ENCODE measurements around the gene SHANK3.

Gene SHANK3

DNA sequence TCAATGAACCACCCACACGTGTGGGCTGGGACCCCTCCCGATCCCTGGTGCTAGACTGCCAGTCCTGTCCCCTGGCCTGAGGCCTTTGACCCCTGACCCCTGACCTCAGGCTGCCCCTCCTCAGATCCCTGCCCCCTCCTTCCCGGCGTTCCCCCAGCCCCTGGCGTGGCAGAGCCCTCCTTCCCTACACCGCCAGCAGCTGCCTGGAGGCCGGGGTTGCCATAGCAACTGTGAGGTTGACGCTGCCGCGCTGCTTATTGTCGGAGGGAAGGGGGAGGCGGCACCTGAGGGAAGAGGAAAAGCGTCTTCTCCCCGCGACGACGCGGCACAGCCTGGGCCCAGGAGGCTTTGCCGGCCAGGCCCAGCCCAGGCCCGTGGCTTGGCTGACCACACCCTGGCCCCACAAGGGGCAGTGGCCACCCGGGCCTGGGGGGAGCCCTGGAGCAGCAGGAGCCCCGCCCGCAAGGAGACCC is 32.6 kb downstream of the SHANK3 start:
- in situ Hi-C loops (cut with HindIII; ENCODE audit: low pct_ligation_motif_present, low pct_unique_long_range_greater_than_20kb, low sequenced_read_pairs): no loop called here
- no peak for DNase-seq

DNA sequence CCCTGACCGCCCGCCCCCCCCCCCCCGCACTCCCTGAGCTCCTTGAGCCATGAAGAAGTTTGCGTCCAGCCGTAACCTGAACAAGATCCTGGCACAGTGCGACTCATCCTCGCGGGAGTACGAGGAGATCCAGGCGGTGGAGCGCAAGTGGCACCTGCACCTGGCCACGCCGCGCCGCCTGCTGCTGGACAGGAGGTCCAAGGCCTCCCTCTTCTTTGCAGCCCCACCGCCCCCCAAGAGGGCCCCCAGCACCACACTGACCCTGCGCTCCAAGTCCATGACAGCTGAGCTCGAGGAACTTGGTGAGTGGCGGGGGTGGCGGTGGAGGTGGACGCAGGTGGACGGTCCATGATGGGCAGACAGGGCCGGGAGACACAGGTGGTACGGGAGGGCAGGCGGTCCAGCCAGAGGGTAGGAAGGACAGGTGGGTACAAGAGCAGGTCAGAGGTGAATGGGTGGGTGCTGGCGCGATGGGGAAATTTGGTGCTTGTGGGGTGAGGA is 33.3 kb downstream of the SHANK3 start:
- in situ Hi-C loops (cut with HindIII; ENCODE audit: low pct_ligation_motif_present, low pct_unique_long_range_greater_than_20kb, low sequenced_read_pairs): no loop called here
- no peak for DNase-seq

DNA sequence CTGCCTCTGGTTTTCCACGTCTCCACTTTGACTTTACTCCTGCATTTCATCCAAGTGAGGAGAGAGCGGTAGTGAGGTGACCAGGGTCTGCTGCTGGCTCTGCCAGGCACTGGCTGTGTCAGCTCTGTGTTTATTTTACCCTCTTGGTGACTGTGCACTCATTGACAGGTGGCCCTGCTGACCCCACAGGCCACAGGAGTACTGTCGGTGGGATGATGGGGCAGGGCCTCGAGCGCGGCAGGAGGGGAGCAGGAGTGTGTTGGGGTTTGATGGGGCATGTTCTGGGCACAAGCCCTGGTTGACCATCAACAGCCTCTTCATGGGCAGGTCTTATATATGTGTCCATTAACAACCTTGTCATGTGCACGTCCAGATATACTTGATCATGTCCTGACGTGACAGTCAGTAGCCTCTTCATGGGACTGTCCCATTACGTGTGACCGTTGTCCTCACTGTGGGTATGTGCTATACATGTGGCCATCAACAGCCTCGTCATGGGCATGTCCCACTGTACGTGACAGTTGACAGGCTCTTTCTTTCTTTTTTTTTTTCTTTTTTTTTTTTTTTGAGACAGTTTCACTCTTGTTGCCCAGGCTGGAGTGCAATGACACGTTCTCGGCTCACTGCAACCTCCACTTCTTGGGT is 34.0 kb downstream of the SHANK3 start:
- in situ Hi-C loops (cut with HindIII; ENCODE audit: low pct_ligation_motif_present, low pct_unique_long_range_greater_than_20kb, low sequenced_read_pairs): no loop called here
- no peak for DNase-seq

DNA sequence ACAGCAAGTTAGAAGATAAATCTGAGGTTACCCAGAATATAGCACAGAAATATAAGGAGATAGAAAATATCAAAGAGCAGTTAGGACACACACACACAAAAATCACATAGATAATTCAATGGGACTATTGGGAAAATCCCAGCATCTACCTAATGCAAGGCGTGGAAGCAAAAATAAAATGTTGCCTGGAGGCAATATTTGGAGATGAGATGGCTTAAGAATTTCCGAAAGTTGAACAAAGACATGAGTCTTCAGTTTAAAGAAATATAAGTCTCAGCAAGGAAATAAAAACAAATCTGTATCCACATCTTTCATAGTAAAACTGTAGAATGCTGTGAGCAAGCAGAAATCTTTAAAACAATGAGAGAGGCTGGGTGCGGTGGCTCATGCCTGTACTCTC is 35.9 kb downstream of the SHANK3 start:
- no peak for DNase-seq
- in situ Hi-C loops (cut with HindIII; ENCODE audit: low pct_ligation_motif_present, low pct_unique_long_range_greater_than_20kb, low sequenced_read_pairs): no loop called here

DNA sequence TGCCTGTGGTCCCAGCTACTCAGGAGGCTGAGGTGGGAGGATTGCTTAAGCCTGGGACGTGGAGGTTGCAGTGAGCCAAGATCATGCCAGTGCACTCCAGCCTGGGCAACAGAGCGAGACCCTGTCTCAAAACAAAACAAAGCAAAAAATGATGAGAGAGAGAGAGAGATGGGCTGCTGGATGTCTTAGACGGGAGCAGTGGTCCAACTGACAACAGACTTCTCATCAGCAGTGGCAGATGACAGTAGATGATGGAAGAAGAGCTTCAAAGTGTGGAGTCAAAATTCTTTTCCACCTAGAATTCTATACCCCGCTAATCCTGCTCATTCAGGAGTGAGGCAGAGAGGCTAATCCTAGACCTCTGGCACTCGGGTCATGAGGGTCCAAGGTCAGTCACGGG is 36.4 kb downstream of the SHANK3 start:
- in situ Hi-C loops (cut with HindIII; ENCODE audit: low pct_ligation_motif_present, low pct_unique_long_range_greater_than_20kb, low sequenced_read_pairs): no loop called here
- DNase-seq: no peak

DNA sequence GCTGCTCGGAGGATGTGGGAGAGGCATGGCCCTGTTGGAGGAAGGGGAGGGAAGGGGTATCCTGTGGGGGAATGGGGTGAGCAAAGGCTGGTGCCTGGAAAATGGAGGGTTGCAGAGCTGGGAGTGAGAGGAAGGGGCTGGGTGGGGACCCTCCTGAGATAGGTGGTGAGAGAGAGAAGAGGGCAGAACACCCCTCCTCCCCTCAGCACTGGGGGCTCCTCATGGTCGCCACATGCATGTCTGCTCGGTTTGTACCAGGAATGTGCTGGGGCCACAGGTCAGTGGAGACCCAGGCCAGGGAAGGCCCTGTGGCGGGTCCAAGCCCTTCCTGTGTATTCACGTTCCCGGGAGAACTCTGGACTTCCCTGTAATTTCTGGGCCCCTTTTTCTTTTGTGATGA is 37.6 kb downstream of the SHANK3 start:
- DNase-seq: no peak
- in situ Hi-C loops (cut with HindIII; ENCODE audit: low pct_ligation_motif_present, low pct_unique_long_range_greater_than_20kb, low sequenced_read_pairs): no loop called here

DNA sequence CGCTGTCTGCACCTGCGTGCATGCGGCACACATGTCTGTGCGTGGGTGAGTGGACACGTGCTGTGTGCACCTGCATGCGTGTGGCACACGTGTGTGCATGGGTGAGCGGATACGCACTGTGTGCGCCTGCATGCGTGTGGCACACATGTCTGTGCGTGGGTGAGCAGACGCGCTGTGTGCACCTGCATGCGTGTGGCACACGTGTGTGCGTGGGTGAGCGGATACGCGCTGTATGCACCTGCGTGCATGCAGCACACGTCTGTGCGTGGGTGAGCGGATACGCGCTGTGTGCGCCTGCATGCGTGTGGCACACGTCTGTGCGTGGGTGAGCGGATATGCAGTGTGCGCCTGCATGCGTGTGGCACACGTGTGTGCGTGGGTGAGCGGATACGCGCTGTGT is 38.3 kb downstream of the SHANK3 start:
- DNase-seq: no peak
- in situ Hi-C loops (cut with HindIII; ENCODE audit: low pct_ligation_motif_present, low pct_unique_long_range_greater_than_20kb, low sequenced_read_pairs): no loop called here

DNA sequence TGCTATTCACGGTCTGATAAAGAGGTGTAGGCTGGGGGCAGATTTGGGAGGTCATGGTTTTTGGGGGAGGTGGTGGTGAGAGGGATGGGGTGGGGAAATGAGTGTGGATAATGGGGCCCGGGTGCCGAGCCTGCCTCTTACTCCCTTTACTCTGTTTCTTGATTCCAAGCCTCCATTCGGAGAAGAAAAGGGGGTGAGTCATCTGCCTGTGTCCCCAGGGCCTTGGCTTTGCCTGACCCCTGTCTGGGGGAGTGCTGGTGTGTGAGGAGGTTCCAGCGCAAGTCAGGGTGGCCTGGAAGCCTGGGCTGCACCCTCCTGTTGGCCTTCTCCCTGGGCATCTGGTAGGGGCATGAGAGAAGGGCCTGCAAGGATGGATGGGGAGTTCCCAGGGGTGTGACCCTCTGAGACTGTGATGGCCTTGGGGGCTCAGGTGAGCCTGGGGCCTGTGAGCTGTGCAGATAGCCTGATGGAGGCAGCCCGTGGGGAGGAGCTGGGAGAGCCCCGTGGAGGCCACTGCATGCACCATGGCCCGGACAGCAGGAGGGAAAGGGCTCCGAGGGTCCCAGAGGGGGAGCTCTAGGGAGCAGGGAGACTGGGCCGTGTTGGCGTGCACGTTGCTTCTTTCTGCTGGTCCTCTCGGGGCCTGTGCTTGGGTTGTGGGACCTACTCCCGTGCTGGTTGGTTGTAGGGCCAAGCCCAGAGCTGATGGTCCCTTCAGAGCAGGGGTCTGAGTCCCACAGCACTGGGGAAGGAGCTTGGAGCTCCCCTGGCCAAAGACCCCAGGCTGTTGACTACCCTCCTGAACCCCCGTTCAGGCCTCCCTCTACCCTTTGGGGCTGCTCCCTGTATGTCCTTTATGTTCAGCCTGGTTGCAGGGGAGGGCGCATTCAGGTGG is 39.1 kb downstream of the SHANK3 start:
- DNase-seq: no peak
- in situ Hi-C loops (cut with HindIII; ENCODE audit: low pct_ligation_motif_present, low pct_unique_long_range_greater_than_20kb, low sequenced_read_pairs): no loop called here

DNA sequence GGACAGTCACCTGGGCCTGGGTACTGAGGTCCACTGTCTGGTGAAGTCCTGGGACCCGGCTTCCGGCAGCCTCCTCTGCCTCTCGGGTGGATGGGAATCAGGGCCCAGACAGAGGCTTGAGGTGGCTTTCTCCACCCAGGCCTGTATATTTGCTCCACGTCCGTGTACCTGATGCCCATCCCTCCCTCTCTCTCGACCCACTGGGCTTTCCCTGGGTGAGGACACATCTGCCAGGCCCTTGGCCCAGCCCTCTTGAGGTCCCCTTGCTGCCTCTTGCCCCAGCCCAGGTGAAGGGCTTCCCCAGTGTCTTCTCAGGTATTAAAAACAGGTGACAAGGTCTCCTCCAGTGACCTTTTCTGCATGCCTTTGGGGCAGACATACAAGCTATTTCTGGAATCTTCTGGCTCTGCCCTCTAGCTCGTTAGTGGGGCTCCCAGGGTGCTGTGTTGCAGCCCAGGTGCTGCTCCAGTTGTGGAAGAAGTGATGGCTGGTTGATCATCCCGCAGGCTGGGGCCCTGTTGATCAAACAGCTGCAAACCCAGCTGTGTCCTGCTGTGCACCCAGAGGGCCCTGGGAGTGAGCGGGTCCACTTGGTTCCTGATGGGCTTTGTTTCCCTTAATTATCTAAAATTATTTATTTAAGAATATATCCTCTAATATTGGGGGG is 39.9 kb downstream of the SHANK3 start:
- no peak for DNase-seq
- in situ Hi-C loops (cut with HindIII; ENCODE audit: low pct_ligation_motif_present, low pct_unique_long_range_greater_than_20kb, low sequenced_read_pairs): no loop called here

DNA sequence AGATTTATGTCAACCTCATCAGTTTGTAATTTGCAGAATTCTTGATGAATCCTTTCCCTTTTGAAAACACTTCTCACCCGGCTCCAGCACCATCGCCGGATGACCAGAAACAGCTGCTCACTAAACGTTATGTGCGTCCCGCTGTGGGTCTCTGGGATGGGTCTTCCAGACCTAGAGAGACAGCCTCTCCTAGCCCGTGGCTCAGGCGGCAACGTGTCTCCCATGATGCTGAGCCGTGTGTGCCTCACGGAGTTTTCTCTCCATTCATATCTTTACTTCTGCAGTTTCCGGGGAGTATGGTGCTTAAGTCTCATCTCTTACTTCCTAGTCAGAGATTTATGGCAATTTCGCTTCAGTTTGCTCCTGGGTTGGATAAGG is 40.4 kb downstream of the SHANK3 start:
- in situ Hi-C loops (cut with HindIII; ENCODE audit: low pct_ligation_motif_present, low pct_unique_long_range_greater_than_20kb, low sequenced_read_pairs): no loop called here
- DNase-seq: no peak

DNA sequence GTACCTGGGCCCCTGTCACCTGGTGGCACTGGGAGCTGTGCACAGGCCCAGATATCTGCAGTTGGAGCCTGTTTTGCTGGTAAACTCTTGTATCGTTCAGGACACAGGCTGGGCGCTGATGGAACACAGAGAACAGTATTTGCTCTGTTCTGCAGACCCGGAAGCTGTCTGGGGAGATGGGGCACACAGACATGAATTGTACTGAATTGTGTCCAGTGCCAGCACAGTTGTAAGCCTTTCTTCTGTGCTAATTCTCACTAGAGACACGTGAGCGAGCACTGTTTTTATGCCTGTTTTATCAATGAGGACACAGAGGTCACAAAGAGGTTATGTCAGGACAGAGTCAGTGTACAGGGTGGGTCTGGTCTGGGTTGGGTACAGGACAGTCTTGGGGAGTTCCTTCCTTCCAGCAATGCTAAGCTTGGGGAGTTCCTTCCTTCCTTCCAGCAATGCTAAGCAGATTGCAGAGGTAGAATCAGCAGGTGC is 41.0 kb downstream of the SHANK3 start:
- in situ Hi-C loops (cut with HindIII; ENCODE audit: low pct_ligation_motif_present, low pct_unique_long_range_greater_than_20kb, low sequenced_read_pairs): no loop called here
- DNase-seq: no peak

DNA sequence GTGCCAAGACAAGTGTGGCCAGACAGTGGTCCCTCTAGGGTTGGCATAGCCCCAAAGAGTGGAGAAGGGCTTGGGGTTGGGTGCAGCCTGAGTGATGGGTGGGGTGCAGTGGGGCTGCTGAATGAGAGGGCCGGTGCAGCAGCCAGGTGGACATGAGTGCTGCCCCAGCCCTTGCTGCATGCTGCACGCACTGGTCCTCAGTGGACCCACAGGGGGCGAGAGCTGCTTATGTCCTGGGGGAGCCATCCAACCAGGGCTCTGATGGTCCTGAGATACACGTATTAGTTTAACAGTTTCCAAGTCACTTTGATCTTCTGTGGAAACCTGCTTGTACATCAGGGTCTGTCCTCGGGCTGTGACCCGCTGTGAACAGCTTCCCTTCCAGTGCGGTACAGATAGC is 41.5 kb downstream of the SHANK3 start:
- no peak for DNase-seq
- in situ Hi-C loops (cut with HindIII; ENCODE audit: low pct_ligation_motif_present, low pct_unique_long_range_greater_than_20kb, low sequenced_read_pairs): no loop called here

DNA sequence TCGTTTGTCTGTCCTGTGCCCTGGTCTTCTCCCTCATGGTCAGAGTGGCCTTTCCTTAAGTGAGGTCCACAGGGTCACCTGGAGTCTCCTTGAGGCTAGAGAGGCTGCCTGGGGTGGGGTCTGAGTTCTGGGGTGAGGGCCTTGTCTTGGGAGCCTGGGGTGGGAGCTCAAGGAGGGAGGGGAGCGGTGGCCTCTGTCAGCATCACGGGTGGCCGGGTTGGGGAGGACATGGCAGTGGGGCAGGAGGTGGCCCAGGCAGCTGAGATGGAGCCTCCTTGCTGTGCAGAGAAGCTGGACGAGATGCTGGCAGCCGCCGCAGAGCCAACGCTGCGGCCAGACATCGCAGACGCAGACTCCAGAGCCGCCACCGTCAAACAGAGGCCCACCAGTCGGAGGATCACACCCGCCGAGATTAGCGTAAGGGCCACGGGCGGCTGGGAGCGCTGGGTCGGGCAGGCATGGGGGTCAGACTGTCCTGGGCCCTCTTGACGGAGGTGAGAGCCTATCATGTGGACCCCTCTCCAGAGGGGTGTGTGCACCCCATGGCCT is 42.1 kb downstream of the SHANK3 start:
- in situ Hi-C loops (cut with HindIII; ENCODE audit: low pct_ligation_motif_present, low pct_unique_long_range_greater_than_20kb, low sequenced_read_pairs): no loop called here
- no peak for DNase-seq

DNA sequence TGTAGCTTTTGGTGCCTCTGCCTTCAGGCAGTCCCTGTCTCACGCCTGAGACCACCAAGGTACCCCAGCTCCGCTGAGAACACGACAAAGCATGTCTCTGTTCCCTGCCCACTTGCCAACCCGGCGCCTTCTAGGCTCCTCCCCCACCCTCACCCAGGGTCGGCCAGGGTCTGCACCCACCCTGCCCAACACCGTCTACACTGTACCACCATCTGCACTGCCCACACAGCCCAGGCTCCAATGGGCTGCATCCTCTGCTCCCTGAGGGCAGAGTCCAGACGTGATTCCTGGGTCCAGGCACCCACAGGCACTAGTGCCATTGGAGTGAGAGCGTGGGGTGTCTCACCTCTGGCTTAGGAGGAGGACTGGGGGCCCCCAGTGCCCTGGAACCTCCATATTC is 42.6 kb downstream of the SHANK3 start:
- in situ Hi-C loops (cut with HindIII; ENCODE audit: low pct_ligation_motif_present, low pct_unique_long_range_greater_than_20kb, low sequenced_read_pairs): no loop called here

DNA sequence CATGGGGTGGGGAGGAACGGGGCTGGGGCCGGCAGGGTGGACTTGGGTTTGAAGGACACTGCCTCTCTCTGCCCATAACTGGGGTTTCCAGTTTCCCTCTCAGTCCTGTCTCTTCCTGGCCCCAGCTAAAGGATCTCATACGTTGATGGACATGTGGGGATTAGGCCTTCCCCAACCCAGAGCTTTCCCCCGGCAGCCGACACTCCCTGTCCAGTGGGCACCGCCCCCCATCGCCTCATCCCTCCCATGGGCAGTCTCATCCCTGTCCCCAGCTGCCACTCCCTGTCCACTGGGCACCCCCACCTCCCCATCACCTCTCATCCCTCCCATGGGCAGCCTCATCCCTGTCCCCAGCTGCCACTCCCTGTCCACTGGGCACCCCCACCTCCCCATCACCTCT is 43.2 kb downstream of the SHANK3 start:
- DNase-seq: no peak
- in situ Hi-C loops (cut with HindIII; ENCODE audit: low pct_ligation_motif_present, low pct_unique_long_range_greater_than_20kb, low sequenced_read_pairs): no loop called here

More for the DNA sequence above, 42.6 kb downstream of the SHANK3 start:
- no peak for DNase-seq

DNA sequence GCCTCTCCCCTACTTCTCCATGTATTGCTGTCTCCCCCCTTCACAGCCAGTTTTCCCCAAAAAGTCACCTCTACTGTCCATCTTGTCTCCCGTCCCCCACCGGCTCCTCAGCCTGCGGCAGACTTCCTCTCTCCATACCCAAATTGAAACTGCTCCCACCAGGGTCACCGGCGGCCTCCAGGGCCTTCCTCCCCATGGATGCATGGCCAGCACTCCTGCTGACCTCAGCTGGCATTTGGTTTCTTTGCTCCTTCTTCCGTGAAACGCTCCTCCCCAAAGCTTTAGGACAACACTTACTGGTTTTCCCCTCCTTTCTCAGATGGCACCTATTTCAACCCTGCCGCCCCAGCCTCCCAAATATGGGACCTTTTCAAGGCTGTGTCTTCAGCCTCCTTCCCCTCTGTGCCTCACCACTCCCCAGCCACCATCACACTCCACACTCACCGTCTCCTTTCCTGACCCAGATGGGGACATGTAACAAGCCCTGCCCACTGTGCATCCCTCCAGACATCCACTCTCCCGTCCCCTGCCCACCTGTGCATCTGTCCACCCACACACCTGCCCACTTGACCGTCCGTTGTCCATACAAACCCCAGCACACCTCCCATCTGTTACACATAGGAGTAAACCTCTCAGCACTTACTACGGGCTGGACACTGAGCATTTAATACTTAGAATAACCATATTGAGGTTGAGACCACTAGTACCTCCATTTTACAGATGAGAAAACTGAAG is 43.8 kb downstream of the SHANK3 start:
- no peak for DNase-seq
- in situ Hi-C loops (cut with HindIII; ENCODE audit: low pct_ligation_motif_present, low pct_unique_long_range_greater_than_20kb, low sequenced_read_pairs): no loop called here

DNA sequence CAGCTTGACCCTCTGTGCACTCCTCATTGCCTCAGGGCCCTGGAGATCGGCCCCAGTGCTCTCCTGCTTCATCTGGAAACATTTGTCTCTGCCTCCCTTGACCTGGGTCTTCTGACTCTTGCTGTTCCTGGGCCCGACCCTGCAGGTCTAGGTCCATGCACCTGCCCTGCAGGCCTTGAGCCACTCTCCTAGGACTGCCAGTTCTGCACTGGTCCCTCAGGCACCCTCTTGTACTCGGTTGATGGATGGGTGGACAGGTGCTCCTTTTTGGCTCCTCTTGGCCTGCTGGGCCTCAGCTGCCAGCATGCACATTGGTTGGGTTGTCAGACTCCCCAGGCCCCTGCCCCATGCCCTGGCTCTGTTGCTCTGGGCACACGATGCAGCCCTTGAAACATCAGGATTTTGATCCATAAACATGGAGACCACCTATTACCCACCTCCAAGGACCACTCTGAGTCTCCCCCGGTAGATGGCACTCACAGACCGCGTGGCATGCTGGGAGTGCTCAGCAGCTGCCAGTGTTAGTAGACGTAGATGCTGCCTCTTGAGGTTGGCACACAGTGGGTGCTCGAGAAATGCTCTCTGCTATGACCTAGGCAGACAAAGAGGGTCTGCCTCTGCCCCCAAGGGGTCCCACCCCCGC is 45.2 kb downstream of the SHANK3 start:
- DNase-seq: no peak
- in situ Hi-C loops (cut with HindIII; ENCODE audit: low pct_ligation_motif_present, low pct_unique_long_range_greater_than_20kb, low sequenced_read_pairs): no loop called here

DNA sequence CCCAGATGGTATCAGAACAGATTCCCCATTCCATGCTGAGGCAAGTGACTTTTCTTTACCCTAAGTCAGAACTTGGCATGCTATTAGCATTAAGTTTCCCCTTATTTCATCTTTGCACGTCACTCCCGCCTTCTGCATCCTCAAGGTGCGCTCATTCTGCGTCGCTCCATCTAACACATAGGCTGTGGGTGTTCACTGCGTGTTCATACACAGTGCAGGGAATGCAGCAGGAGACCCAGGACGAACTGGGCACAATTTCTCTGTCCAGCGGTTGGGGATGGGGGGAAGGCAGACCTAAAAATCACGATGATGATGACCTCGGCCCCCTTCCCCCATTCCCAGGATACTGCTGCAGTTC is 45.7 kb downstream of the SHANK3 start:
- in situ Hi-C loops (cut with HindIII; ENCODE audit: low pct_ligation_motif_present, low pct_unique_long_range_greater_than_20kb, low sequenced_read_pairs): no loop called here

More for the DNA sequence above, 45.7 kb downstream of the SHANK3 start:
- DNase-seq: no peak

Measured in ACHN (cell line).